GM21528 (cell line): ENCODE data around the gene NCKAP1.
"Not testable (repeated sequence)": the region's sequence is repeated elsewhere in the genome, so short reads cannot be mapped to it uniquely, and the experiment has no call there.

Experiments used
- ATAC-seq: cut with Tn5 transposase; IDR thresholded peaks from one replicate; pipeline ENCODE4 v1.9.1; 2021; ENCODE audit warnings: mild to moderate bottlenecking, moderate library complexity; ENCODE audit not compliant: unreplicated experiment, low FRiP score

Gene NCKAP1

DNA sequence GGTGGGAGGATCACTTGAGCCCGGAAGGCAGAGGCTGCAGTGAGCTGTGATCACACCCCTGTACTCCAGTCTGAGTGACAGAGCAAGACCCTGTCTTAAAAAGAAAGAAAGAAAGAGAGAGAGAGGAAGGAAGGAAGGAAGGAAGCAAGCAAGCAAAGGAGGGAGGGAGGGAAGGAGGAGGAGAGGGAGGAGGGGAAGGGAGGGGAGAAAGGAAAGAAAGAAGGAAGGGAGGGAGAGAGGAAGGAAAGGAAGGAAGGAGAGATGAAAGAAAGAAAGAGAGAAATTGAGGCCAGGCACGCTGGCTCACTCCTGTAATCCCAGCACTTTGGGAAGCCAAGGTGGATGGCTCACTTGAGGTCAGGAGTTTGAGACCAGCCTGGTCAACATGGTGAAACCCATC, 2.3 kb upstream of the NCKAP1 start:
- ATAC-seq = no peak

DNA sequence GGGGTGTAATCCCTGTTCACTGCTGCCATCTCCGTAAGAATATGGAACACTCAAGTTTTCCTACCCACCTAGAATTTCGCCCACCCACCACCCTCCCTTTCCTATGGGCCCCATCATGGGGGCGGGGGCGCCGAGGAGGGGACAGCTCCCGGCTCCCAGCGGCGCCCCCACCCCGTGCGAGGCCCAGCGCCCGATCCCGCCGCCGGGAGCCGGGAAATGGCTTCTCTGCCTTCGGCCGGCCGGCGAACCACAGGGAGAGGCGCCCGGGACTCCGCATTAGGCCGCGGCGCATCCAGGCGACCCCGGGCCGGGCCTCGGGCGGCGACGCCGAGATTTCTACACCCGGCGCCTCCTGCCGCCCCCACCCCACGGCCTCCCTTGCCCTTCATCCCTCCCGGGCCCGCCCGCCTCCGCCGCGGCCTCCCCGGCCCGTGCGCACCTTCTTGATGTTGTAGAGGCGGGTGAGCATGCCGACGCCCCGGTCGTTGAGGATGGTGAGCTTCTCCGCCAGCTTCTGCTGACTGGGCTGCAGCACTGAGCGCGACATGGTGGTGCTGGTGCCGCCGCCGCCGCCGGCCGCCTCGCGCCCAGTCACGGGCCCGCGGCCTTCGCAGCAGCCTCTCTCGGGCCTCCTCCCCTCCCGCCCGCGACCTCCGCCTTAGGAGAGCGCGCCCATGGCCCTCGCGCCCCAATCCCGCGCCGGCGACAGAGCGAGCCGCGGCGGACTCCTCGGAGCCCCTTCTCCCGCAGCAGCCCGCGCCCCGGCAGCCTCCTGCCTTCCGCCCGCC, 510 bp downstream of the NCKAP1 start:
- peak; percentile 49 for ATAC-seq

DNA sequence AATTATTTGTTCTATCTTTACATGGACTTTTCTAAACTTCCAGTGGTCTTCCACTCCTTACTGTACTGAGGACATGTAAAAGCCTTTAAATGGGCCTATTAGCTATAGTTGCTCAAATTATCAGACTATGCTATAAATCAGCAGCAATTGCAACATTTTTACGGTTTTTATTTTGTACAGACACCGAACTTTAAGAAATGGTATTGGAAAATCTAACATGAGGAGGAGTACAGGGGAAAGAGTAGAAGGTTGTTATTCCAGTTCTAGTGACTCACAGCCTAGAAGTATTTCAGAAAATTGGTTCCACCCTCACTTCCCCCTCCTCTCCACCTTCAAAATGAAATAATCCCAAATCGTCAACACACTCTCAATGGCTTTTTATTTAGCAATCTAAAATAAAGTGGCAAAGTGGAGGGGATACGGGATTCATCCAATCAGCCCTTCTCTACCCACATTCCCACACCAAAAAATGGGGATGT, 1.1 kb downstream of the NCKAP1 start:
- ATAC-seq = no peak

DNA sequence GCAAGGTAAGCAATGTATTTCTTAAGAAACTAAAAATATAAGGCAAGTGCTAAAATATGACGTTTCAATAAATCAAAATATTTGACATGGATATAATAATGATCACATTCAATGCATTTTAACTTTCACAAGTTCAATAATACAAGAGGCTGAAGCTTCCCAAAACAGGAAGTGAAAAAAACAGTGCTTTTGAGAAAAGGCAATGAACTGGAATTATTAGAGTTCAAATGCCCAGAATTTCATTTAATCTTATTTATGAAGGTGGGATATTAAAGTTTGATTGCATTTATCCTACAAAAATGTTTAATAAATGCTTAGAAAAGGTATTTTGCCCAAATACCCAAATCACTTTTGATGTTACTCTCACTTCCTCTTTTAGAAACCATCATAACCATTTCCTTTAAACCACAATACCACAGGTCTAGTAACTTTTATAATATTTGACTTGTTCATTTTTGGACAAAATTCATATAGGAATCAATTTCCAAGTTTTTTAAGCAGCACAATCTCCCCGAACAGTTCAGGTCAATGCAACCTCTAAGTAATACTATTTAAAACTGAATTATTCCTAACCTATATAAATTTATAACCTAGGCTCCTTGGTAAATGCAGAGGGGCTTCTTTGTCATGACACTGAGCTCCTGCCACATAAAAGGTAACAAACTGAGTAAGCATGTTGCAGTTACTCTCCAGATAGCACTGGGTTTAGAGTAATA, 2.1 kb downstream of the NCKAP1 start:
- peak; percentile 56 for ATAC-seq

DNA sequence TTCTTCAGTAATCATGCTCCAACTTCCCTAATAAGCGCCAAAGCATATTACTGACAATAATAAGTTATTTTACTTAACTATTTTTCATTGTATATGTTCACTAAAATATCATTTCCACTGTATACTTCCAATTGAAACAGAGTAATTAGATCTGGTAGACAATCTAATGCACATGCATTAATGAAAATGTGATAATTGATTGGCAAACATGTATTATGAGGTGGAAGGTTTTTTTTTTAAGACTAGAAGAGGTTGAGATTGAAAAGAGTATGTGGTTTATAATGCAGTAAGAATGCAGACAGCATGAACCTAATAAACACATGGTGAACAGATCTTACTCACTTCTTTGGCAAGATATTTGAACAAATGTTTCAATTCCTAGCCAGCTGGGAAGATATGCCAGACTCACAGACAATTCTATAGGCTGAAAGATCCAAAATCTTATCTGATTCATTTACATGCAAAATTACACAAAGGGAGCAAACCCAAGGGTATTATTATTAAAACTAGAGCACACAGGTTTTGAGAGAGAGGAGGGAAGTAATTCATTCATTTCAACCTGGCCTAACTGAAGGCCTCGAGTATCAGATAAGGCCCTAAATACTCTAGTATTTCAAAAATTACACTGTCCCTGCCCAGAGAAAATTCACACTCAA, 2.8 kb downstream of the NCKAP1 start:
- ATAC-seq = no peak

DNA sequence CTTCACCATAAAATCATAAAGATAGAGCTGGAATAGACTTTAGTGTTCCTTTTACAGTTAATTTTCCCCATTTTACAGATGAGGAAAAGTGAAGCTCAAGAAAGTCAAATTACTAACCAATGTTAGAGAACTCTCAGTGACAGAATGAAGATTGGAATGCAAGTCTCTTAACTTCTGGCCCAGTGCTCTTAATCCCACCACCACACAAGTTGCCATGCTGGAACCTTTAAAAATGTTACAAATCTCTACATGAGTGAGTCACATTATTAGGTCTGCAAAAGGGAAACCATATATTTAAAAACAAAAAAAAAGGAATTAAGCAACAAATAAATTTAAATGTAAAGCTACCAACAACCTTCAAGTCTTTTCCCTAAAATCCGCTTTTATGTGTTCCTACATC, 3.5 kb downstream of the NCKAP1 start:
- ATAC-seq = no peak

DNA sequence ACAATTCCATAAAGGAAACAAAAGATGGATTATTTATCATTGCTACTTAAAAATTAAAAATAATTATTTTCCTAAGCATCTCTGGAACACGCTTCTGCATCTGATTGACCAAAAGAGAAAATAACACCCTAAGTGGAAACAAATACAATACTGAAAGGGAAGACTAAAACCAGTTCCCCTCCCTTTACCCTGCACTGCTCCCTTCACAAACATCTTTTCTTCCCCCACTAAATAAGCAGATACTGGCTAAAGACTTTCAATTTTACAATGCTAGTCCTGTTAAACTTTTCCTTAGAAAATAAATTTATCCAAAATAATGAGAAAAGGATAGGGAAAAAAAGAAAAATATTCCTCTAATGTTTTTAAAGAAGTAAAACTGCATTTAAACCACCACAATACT, 4.3 kb downstream of the NCKAP1 start:
- no peak for ATAC-seq

DNA sequence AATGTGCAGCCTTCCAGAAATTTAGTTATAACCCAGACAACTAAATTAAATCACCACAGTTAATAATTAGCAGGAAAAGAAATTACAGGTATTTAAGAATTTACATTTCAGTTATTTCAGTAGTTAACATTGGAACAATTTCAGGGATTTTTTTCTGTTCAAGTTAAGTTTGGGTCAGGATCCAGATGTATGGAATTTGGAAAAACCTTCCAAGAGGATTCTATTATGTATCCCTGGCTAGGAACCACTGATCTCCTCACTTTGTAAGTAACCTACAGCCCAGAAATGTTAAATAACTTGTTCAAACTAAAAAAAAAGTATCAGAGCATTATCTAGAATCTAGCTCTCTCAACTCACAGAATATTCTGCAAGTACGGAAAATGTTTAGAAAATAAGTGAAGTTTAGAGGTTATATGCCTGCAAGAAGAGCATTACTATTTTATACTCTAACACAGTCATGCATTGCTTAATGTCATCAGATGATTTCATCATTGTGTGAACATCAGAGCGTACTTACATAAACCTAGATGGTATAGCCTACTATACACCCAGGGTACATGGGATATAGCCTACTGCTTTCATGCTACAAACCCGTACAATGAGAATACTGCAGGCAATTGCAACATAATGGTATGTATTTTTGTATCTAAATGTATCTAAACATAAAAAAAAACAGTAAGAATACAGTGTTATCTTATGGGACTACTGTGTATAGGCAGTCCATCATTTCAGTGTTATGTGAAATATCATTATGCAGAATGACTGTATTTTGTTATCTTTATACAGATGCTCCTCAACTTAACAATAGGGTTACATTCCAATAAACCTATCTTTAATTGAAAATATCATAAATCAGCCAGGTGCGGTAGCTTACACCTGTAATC, 6.1 kb downstream of the NCKAP1 start:
- no peak for ATAC-seq

DNA sequence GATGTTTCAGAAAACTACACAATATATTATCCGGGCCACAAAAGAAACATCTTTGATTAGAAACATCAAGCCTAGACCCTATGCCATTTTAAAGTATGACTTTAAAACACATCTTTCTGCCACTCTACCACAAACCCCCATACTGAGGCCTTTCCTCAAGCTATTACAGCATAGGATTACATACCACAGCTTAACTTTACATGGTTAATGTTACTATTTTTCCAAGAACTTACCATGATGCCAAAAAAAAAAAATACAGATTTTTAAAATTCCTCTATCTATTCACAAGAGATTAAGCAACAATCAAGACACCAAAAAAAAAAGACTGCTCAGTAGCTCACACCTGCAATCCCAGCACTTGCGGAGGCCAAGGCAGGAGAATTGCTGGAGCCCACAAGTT, 9.0 kb downstream of the NCKAP1 start:
- ATAC-seq = no peak

DNA sequence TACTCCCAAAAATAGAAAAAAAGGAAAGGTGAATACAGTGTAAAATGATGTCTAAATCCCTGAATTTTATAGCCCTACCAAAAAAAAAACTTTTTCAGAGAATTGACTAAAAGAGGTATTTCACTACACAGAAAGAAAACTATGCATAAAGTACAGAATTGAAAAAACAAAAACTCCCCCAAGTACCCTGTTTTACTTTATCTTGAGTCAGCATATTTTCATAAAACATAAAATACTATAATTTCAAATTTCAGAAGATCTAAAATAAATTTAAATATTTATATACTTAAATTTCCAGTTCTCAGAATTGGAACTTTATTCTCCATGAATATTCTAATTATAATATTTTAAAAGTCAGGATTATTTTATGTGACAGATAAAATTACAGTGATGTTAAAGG, 10.1 kb downstream of the NCKAP1 start:
- no peak for ATAC-seq

DNA sequence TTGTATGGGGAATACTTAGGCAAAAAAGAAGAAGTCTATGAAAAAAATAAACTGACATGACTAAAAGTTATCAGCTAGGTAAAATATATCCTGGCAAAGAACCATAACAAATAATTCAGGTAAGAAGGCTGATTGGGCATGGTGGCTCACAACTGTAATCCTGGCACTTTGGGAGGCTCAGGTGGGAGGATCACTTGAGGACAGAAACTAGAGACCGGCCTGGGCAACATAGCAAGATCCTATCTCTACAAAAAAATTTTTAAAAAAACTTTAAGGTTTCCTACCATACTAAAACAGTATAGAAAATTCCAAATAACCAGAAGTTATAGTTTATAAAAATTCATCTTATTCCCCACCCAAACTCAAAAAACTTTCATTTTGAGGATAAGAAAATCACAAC, 10.8 kb downstream of the NCKAP1 start:
- no peak for ATAC-seq

DNA sequence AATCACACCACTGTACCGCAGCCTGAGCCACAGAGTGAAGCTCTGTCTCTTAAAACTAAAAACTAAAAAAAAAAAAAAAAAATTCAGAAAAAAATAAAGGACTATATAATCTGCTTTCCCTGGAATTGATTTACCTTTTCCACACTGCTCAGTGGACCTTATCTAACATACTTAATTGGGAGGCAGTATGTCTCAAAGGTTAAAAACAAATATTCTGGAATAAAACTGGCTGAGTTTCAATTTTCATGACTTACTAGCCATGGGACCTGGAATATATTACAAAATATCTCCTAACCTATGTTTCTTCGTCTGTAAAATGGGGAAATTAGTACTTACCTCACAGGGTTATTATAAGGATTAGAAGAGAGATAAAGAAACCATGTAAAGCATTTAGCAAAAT, 11.8 kb downstream of the NCKAP1 start:
- ATAC-seq = no peak

DNA sequence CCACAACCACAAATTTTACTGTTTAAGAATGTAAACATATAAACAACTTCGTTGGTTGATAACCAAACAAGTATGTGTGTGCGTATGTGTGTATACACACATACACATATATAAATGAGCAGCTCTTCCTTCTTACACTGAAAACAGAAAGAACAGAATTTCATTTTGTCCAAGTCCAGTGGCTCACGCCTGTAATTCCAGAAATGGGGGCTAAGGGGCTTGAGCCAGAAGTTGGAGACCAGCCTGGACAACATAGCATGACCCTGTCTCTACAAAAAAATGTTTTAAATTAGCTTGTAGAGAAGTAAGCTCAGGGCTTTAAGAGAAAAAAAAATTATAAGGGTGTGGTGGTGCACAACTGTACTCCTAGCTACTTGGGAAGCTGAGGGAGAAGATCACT, 12.3 kb downstream of the NCKAP1 start:
- ATAC-seq = no peak

DNA sequence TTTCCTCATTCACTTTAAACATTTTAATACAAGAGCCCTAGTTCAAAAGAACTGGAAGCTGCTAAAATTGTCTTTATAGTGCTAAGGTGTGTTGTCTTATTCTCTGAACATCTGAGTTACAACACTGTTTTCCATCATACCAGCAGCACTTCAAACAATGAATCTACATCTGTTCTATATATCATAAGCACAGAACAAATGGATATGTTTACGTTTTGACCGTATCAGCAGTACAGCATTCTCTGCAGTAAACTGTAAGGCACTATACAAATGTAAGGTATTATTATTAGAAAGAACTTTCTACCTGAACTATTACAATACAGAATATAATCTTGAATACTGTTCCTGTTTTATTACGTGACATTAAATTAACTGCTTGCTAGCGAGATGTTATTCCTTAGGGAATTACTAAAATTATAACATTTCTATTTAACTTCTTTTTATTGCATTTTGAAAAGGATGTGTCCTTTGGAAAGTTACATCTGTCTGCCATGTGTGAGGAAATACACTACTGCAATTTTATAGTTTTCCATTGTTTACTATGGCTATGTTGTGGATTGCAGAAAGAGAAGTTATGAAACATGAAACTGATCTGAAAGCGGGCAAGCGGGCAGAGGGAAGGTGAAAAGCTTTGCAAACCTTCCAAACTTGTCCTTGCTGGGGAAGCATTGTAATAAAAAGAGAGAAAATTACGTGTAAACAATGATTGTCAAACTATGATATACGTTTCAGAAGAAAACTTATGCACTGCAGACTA, 13.7 kb downstream of the NCKAP1 start:
- ATAC-seq = no peak

DNA sequence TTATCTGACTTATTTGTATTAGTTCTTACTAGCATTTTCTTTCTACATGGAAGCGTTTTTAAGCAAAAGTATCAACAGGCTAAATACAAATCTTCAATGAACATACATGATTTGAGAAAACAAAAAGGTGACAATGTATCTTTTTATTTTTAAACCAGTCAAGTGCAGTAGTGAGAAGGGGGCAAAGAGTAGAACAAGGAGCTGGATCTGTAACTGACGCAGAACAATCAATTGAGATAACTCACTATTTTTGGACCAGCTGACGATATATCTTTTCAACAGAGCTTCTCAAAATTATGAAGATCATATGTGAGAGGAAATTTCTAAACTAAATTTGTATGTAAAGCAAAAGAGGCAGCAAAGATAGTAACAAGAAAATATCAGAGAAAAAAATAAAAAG, 15.5 kb downstream of the NCKAP1 start:
- no peak for ATAC-seq

DNA sequence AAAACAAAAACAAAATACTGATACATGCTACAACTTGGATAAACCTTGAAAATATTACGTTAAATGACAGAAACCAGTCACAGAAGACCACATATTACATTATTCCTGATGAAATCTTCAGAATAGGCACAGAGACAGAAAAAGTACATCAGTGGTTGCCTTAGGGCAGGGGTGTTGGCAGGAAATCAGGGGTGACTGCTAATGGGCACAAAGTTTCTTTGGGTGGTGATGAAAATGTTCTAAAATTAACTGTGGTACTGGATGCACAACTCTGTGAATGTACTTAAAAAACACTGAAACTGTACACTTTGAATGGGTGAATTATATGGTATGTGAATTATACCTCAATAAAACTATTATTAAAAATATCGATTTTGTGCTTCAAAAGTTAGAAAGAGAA, 16.6 kb downstream of the NCKAP1 start:
- no peak for ATAC-seq

DNA sequence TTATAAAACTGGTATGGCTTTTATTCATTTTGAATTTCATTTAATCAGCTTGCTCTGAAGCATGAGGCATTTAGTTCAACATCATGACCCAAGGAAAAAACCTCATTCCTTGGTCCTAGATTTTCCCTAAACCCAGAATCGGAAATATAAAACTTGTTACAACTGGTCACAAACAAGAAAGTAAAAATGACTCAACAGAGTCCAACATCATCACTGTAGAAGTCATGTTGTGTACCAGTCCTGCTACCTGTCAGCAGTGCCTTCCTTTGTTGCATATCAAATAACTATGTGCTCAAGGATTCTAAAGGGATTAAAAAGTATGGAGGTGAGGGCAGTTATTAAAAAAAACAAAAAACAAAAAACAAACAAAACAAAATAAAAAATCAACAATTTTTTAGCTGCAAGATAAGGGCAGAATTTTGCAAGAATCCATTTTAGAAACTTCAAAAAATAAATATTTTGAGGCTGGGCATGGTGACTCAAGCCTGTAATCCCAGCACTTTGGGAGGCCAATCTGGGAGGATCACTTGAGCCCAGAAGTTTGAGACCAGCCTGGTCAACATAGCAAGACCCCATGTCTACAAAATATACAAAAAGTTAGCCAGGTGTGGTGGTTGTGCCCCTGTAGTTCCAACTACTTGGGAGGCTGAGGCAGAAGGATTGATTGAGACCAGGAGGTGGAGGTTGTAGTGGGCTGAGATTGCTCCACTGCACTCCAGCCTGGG, 18.4 kb downstream of the NCKAP1 start:
- no peak for ATAC-seq

DNA sequence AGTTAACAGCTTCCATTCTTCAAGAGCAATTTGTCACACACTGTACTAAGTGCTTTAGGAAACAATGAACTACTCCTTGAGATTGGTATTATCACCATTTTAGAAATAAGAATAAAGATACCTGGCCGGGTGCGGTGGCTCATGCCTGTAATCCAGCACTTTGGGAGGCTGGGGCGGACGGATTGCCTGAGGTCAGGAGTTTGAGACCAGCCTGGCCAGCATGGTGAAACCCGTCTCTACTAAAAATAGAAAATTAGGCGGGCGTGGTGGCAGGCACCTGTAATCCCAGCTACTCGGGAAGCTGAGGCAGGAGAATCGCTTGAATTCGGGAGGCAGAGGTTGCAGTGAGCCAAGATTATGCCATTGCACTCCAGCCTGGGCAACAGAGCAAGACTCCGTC, 20.4 kb downstream of the NCKAP1 start:
- not testable (repeated sequence) for ATAC-seq

DNA sequence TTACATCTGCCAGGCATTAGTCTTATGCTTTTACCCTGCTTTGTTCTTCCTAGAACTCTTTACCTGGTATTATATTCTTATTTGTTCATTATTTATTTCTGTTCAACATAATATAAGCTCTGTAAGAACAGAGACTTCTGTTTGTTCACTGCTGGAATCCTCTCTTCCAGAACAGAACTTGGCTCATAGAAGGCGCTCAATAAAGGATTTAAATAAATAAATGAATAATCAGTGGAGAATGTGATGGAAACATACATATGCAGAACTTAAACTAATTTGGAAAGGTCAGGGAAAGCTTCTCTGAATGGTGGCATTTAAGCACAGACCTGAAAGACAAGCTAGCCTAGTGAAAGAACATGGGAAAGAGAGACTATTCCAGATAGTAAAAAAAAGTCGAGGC, 24.3 kb downstream of the NCKAP1 start:
- ATAC-seq = no peak
